Stimulated activated CD8-positive, alpha-beta memory T cell treated with anti-CD3 and anti-CD28 coated beads, Interleukin-7, amount 100 ng/mL, for 48 hours (primary cell): ENCODE data around the gene PLXNA3.
"Not testable (repeated sequence)": the region's sequence is repeated elsewhere in the genome, so short reads cannot be mapped to it uniquely, and the experiment has no call there.

Experiments used
- DNase-seq, 2 donors: peaks; one replicate each; pipeline ENCODE4 v3.0.0-alpha.2; 2020; ENCODE audit warnings: low read depth in 1 of 2; ENCODE audit errors: extremely low read depth in 1 of 2

Gene PLXNA3

GRCh38 chrX:154495472-154495922 lies 37.4 kb downstream of the PLXNA3 start:
- DNase-seq: no peak

- DNase-seq: not testable (repeated sequence)
These were observed 38.6 kb downstream of the PLXNA3 start for GRCh38 chrX:154496591-154497137.

GRCh38 chrX:154501423-154501822 lies 43.3 kb downstream of the PLXNA3 start:
- not testable (repeated sequence) for DNase-seq

- no peak for DNase-seq
These were observed 44.0 kb downstream of the PLXNA3 start for GRCh38 chrX:154502098-154502497.

GRCh38 chrX:154502989-154503388 lies 44.9 kb downstream of the PLXNA3 start:
- no peak for DNase-seq

GRCh38 chrX:154505734-154506133 lies 47.7 kb downstream of the PLXNA3 start:
- no peak for DNase-seq

- DNase-seq: no peak
These were observed 48.6 kb downstream of the PLXNA3 start for GRCh38 chrX:154506483-154507332.

- DNase-seq: no peak
These were observed 49.7 kb downstream of the PLXNA3 start for GRCh38 chrX:154507673-154508383.

GRCh38 chrX:154508384-154508745 lies 50.3 kb downstream of the PLXNA3 start:
- DNase-seq: no peak

GRCh38 chrX:154509455-154509854 lies 51.4 kb downstream of the PLXNA3 start:
- no peak for DNase-seq

- DNase-seq: no peak
These were observed 53.7 kb downstream of the PLXNA3 start for GRCh38 chrX:154511761-154512160.

- DNase-seq: no peak
These were observed 54.9 kb downstream of the PLXNA3 start for GRCh38 chrX:154512879-154513553.

GRCh38 chrX:154513716-154514115 lies 55.6 kb downstream of the PLXNA3 start:
- no peak for DNase-seq

- DNase-seq: no peak
These were observed 57.2 kb downstream of the PLXNA3 start for GRCh38 chrX:154515090-154515965.

GRCh38 chrX:154515966-154516655 lies 58.0 kb downstream of the PLXNA3 start, which contains the start of gene FAM3A:
Gene FAM3A, minus strand, starts transcription at chrX:154516232. Its CDS starts 460 bp downstream, at chrX:154515772.
- DNase-seq: peak; percentile 85 to 87

GRCh38 chrX:154516656-154517100 lies 58.6 kb downstream of the PLXNA3 start:
- DNase-seq: no peak

- DNase-seq: no peak
These were observed 59.2 kb downstream of the PLXNA3 start for GRCh38 chrX:154517101-154517781.

GRCh38 chrX:154519389-154519788 lies 61.3 kb downstream of the PLXNA3 start:
- no peak for DNase-seq
